ENCODE measurements around the gene KLHL29. TPM values are rescaled to one million over a fixed set of nuclear protein-coding genes. Genes with fewer than 3 reads are reported as not detected.
A peak's percentile ranks its signal among the peaks of the same experiment; 100 is the strongest.

The KLHL29 gene
- total RNA-seq, 1 donor from 2014 or later: 36.5 TPM

DNA sequence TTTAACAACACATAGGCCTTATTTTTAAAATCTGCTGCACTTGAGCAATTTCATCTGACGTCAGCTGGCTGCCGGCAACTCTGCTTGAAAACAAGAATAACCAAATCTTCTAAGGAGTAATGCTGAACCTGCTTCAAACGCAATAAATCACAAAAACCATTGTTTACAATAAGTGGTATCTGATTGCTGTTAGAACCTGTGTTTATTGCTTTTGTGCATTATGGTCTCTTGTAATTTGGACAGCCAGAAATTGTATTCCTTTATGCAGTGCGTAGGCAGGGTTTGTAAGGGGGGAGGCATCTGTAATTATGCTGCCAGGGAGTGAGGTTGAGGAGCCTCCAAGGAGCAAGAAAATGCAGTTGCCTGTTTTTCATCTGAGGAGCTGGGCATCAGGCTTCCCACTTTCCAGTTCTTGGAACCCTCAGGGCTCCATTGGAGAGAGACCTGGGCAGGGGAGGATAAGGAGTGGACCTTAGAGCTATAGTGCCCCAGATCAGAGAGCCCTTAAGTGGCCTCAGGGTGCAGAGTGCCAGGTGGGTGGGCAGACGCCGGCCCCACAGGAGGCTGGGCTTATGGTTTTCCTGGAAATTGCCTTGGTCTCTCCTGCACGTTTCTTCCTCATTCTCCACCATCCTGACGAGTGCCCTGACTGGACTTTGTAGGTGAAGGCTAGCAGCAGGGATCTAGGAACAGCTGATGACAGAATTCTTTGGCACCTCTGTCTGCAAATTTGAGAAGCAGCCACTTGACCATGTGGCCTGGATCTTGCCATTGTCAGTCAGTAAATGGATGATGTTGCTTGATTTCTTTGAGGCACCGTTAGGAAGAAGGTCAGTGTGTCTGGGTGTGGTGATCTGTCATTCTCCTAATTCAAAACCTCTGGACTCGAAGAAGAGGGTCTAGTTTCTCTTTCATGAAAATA is 129.2 kb downstream of the KLHL29 start:
- peak; percentile 3 for DNase-seq

GRCh38 chr2:23516520-23517256 is 131.7 kb downstream of the KLHL29 start:
- TF ChIP-seq, protein P1, sequence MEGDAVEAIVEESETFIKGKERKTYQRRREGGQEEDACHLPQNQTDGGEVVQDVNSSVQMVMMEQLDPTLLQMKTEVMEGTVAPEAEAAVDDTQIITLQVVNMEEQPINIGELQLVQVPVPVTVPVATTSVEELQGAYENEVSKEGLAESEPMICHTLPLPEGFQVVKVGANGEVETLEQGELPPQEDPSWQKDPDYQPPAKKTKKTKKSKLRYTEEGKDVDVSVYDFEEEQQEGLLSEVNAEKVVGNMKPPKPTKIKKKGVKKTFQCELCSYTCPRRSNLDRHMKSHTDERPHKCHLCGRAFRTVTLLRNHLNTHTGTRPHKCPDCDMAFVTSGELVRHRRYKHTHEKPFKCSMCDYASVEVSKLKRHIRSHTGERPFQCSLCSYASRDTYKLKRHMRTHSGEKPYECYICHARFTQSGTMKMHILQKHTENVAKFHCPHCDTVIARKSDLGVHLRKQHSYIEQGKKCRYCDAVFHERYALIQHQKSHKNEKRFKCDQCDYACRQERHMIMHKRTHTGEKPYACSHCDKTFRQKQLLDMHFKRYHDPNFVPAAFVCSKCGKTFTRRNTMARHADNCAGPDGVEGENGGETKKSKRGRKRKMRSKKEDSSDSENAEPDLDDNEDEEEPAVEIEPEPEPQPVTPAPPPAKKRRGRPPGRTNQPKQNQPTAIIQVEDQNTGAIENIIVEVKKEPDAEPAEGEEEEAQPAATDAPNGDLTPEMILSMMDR (IDR thresholded peaks at IDR 0.05; ENCODE audit: partially characterized antibody, unreplicated experiment): no peak
- Mint-ChIP-seq H3K4me1 (ENCODE audit: low read depth, unreplicated experiment) (peaks cover 4% of the 10 kb centered on the region), H3K27me3 (ENCODE audit: unreplicated experiment) (peaks cover 13% of the 10 kb centered on the region), H3K36me3 (ENCODE audit: unreplicated experiment) (no peaks in the 10 kb centered on the region), H3K9me3 (ENCODE audit: unreplicated experiment) (peaks cover 3% of the 10 kb centered on the region), H3K27ac (ENCODE audit: unreplicated experiment) (no peak overlapping the region), H3K4me3 (ENCODE audit: unreplicated experiment) (no peak overlapping the region)
- DNase-seq: no peak

More for the DNA sequence above, 129.2 kb downstream of the KLHL29 start:
- no peak overlapping the region for H3K4me3 Mint-ChIP-seq (ENCODE audit: unreplicated experiment)
- peaks cover 15% of the 10 kb centered on the region for H3K4me1 Mint-ChIP-seq (ENCODE audit: low read depth, unreplicated experiment)
- peaks cover 14% of the 10 kb centered on the region for H3K27me3 Mint-ChIP-seq (ENCODE audit: unreplicated experiment)
- peaks cover 5% of the 10 kb centered on the region for H3K9me3 Mint-ChIP-seq (ENCODE audit: unreplicated experiment)
- TF ChIP-seq, protein P1 (IDR thresholded peaks at IDR 0.05; ENCODE audit: partially characterized antibody, unreplicated experiment): no peak
- no peak overlapping the region for H3K27ac Mint-ChIP-seq (ENCODE audit: unreplicated experiment)
- no peaks in the 10 kb centered on the region for H3K36me3 Mint-ChIP-seq (ENCODE audit: unreplicated experiment)

- Mint-ChIP-seq H3K4me3 (ENCODE audit: unreplicated experiment) (no peak overlapping the region), H3K4me1 (ENCODE audit: low read depth, unreplicated experiment) (peaks cover 3% of the 10 kb centered on the region), H3K27ac (ENCODE audit: unreplicated experiment) (no peak overlapping the region), H3K36me3 (ENCODE audit: unreplicated experiment) (no peaks in the 10 kb centered on the region), H3K9me3 (ENCODE audit: unreplicated experiment) (peaks cover 3% of the 10 kb centered on the region), H3K27me3 (ENCODE audit: unreplicated experiment) (peaks cover 11% of the 10 kb centered on the region)
- DNase-seq: no peak
- TF ChIP-seq, protein P1 (IDR thresholded peaks at IDR 0.05; ENCODE audit: partially characterized antibody, unreplicated experiment): no peak
These were observed 133.7 kb downstream of the KLHL29 start for GRCh38 chr2:23518481-23519333.

DNA sequence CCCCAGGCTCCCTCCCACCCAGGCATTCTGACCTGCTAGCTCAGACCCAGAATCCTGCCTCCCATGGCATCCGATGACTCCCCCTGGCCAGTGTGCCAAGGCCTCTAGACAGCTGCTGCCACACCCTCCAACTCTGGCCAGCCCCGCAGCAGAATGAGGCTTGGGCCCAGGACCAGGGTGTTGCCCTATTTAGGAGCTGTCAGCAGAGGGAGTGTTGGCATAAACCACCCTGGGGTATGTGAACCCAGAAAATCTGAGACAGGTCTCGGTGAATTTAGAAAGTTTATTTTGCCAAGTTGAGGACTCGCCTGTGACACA is 134.3 kb downstream of the KLHL29 start:
- peaks cover 11% of the 10 kb centered on the region for H3K27me3 Mint-ChIP-seq (ENCODE audit: unreplicated experiment)
- no peak overlapping the region for H3K4me3 Mint-ChIP-seq (ENCODE audit: unreplicated experiment)
- H3K4me1 Mint-ChIP-seq (ENCODE audit: low read depth, unreplicated experiment): peaks cover 6% of the 10 kb centered on the region
- DNase-seq: no peak
- TF ChIP-seq, protein P1 (IDR thresholded peaks at IDR 0.05; ENCODE audit: partially characterized antibody, unreplicated experiment): no peak
- no peak overlapping the region for H3K27ac Mint-ChIP-seq (ENCODE audit: unreplicated experiment)
- H3K36me3 Mint-ChIP-seq (ENCODE audit: unreplicated experiment): no peaks in the 10 kb centered on the region
- H3K9me3 Mint-ChIP-seq (ENCODE audit: unreplicated experiment): peaks cover 3% of the 10 kb centered on the region
